ENCODE results near the gene NAP1L1.
A peak's percentile ranks its signal among the peaks of the same experiment; 100 is the strongest.

The NAP1L1 gene

DNA sequence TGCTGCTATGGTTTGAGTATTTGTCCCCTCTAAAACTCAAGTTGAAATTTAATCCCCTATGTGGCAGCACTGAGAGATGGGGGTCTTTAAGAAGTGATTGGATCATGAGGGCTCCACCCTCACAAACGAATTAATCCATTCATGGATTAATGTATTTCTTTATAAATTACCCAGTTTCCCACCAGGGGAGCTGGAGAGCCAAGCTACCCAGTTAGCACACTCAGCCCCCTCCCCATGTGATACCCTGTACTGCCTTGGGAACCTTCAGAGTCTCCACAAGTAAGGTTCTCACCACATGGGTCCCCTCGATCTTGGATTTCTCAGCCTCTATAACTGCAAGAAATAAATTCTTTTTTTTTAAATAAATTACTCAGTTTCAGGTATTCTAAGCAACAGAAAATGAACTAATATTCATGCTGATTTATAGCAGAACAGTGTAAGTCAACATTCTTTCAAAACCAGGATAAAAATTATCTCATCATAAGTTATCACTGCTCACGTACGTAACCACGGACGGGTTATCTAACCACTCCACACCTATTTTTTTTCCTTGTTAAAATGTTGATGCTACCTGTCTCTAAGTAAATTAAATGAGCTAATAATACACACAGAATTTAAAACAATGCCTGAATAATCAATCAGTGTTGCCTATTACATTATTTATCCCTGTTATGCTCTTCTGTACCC lies 3.6 kb downstream of the NAP1L1 start:
- Histone ChIP-seq H2BK15ac (replicated peaks; ENCODE audit: low read depth) (no peak overlapping the region), H3K4me3 (ENCODE audit: low read length) (no peak overlapping the region), H3K4ac (ENCODE audit: low read depth, low read length) (no peak overlapping the region), H3K36me3 (ENCODE audit: control insufficient read depth, insufficient read depth, low read length) (no peaks in the 10 kb centered on the region), H3K27me3 (ENCODE audit: insufficient read depth, low read length, poor library complexity) (no peaks in the 10 kb centered on the region), H3K4me2 (ENCODE audit: low read length) (no peak overlapping the region), H3K27ac (ENCODE audit: low read depth, low read length) (no peak overlapping the region), H2BK120ac (ENCODE audit: low read depth, low read length) (no peak overlapping the region), H3K4me1 (ENCODE audit: control insufficient read depth, low read depth, low read length) (peaks cover 7% of the 10 kb centered on the region), H2AK5ac (ENCODE audit: low read length) (no peak overlapping the region), H3K79me1 (ENCODE audit: low read length) (no peaks in the 10 kb centered on the region), H2BK5ac (ENCODE audit: low read length) (no peak overlapping the region), H4K5ac (ENCODE audit: low read length) (no peak overlapping the region), H4K8ac (ENCODE audit: low read depth, low read length) (no peak overlapping the region), H3K18ac (ENCODE audit: low read length) (no peak overlapping the region), H3K79me2 (ENCODE audit: control insufficient read depth, insufficient read depth, low read length) (peaks cover 78% of the 10 kb centered on the region), H3K9ac (ENCODE audit: low read length) (no peak overlapping the region), H3K23ac (ENCODE audit: low read length) (no peak overlapping the region), H3K56ac (ENCODE audit: low read length) (no peak overlapping the region)
- DNase-seq = peak; percentile 77
- WGBS (ENCODE audit: extremely low coverage, insufficient coverage, low lambda C conversion rate) = no CpG with 5 or more reads among the region's 6 CpGs

GRCh38 chr12:76080017-76080728 lies 4.3 kb downstream of the NAP1L1 start:
- no peak overlapping the region for H2BK5ac ChIP-seq (ENCODE audit: low read length)
- no peak overlapping the region for H3K4ac ChIP-seq (ENCODE audit: low read depth, low read length)
- no peak overlapping the region for H2AK5ac ChIP-seq (ENCODE audit: low read length)
- H3K27ac ChIP-seq (ENCODE audit: low read depth, low read length) = no peak overlapping the region
- no peak overlapping the region for H3K23ac ChIP-seq (ENCODE audit: low read length)
- H3K36me3 ChIP-seq (ENCODE audit: control insufficient read depth, insufficient read depth, low read length) = no peaks in the 10 kb centered on the region
- H4K8ac ChIP-seq (ENCODE audit: low read depth, low read length) = no peak overlapping the region
- no peak overlapping the region for H3K9ac ChIP-seq (ENCODE audit: low read length)
- peaks cover 4% of the 10 kb centered on the region for H3K4me1 ChIP-seq (ENCODE audit: control insufficient read depth, low read depth, low read length)
- no peak overlapping the region for H2BK15ac ChIP-seq (replicated peaks; ENCODE audit: low read depth)
- no peak overlapping the region for H3K4me3 ChIP-seq (ENCODE audit: low read length)
- DNase-seq = no peak
- no peaks in the 10 kb centered on the region for H3K79me1 ChIP-seq (ENCODE audit: low read length)
- no peak overlapping the region for H3K4me2 ChIP-seq (ENCODE audit: low read length)
- H4K5ac ChIP-seq (ENCODE audit: low read length) = no peak overlapping the region
- WGBS (ENCODE audit: extremely low coverage, insufficient coverage, low lambda C conversion rate) = no CpG with 5 or more reads among the region's 2 CpGs
- H3K18ac ChIP-seq (ENCODE audit: low read length) = no peak overlapping the region
- H3K56ac ChIP-seq (ENCODE audit: low read length) = no peak overlapping the region
- H2BK120ac ChIP-seq (ENCODE audit: low read depth, low read length) = no peak overlapping the region
- peaks cover 82% of the 10 kb centered on the region for H3K79me2 ChIP-seq (ENCODE audit: control insufficient read depth, insufficient read depth, low read length)
- H3K27me3 ChIP-seq (ENCODE audit: insufficient read depth, low read length, poor library complexity) = no peaks in the 10 kb centered on the region

- Histone ChIP-seq H3K18ac (ENCODE audit: low read length) (no peak overlapping the region), H3K9ac (ENCODE audit: low read length) (no peak overlapping the region), H3K4me3 (ENCODE audit: low read length) (no peak overlapping the region), H3K36me3 (ENCODE audit: control insufficient read depth, insufficient read depth, low read length) (no peaks in the 10 kb centered on the region), H3K79me2 (ENCODE audit: control insufficient read depth, insufficient read depth, low read length) (peaks cover 87% of the 10 kb centered on the region), H3K4ac (ENCODE audit: low read depth, low read length) (no peak overlapping the region), H3K4me1 (ENCODE audit: control insufficient read depth, low read depth, low read length) (peaks cover 4% of the 10 kb centered on the region), H3K4me2 (ENCODE audit: low read length) (no peak overlapping the region), H2BK120ac (ENCODE audit: low read depth, low read length) (no peak overlapping the region), H3K79me1 (ENCODE audit: low read length) (no peaks in the 10 kb centered on the region), H2BK15ac (replicated peaks; ENCODE audit: low read depth) (no peak overlapping the region), H3K27me3 (ENCODE audit: insufficient read depth, low read length, poor library complexity) (no peaks in the 10 kb centered on the region), H2AK5ac (ENCODE audit: low read length) (no peak overlapping the region), H3K56ac (ENCODE audit: low read length) (no peak overlapping the region), H3K27ac (ENCODE audit: low read depth, low read length) (no peak overlapping the region), H2BK5ac (ENCODE audit: low read length) (no peak overlapping the region), H4K8ac (ENCODE audit: low read depth, low read length) (no peak overlapping the region), H4K5ac (ENCODE audit: low read length) (no peak overlapping the region), H3K23ac (ENCODE audit: low read length) (no peak overlapping the region)
- no CpG with 5 or more reads among the region's 2 CpGs for WGBS (ENCODE audit: extremely low coverage, insufficient coverage, low lambda C conversion rate)
- DNase-seq = no peak
Measured at GRCh38 chr12:76078748-76079147, 5.7 kb downstream of the NAP1L1 start.

DNA sequence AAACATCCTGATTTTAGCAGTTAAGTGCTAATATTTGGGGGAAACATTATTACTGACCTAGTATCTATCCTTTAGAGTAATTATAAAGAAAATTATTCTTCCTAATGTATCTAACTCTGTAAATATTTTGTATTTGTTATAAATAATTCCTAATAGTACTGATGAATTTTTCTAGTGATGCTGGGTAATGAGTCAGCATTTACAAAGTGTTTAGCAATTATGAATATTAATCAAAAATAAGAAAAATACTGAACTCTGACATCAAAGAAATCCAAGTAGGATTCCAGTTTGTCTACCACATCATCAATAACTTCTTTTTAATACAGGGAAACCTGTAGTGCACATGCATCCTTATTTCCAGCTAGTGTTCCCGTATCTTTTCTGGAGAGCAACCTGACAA lies 9.0 kb downstream of the NAP1L1 start:
- no peak for DNase-seq
- no peak overlapping the region for H3K23ac ChIP-seq (ENCODE audit: low read length)
- H3K79me1 ChIP-seq (ENCODE audit: low read length) = no peaks in the 10 kb centered on the region
- no peak overlapping the region for H4K5ac ChIP-seq (ENCODE audit: low read length)
- no peaks in the 10 kb centered on the region for H3K36me3 ChIP-seq (ENCODE audit: control insufficient read depth, insufficient read depth, low read length)
- H3K4ac ChIP-seq (ENCODE audit: low read depth, low read length) = no peak overlapping the region
- peaks cover 87% of the 10 kb centered on the region for H3K79me2 ChIP-seq (ENCODE audit: control insufficient read depth, insufficient read depth, low read length)
- H2BK15ac ChIP-seq (replicated peaks; ENCODE audit: low read depth) = no peak overlapping the region
- no peak overlapping the region for H3K4me2 ChIP-seq (ENCODE audit: low read length)
- no peak overlapping the region for H3K9ac ChIP-seq (ENCODE audit: low read length)
- H3K4me1 ChIP-seq (ENCODE audit: control insufficient read depth, low read depth, low read length) = peaks cover 2% of the 10 kb centered on the region
- no peak overlapping the region for H2BK120ac ChIP-seq (ENCODE audit: low read depth, low read length)
- H3K56ac ChIP-seq (ENCODE audit: low read length) = no peak overlapping the region
- no peaks in the 10 kb centered on the region for H3K27me3 ChIP-seq (ENCODE audit: insufficient read depth, low read length, poor library complexity)
- no peak overlapping the region for H4K8ac ChIP-seq (ENCODE audit: low read depth, low read length)
- H2BK5ac ChIP-seq (ENCODE audit: low read length) = no peak overlapping the region
- no peak overlapping the region for H3K4me3 ChIP-seq (ENCODE audit: low read length)
- no peak overlapping the region for H3K18ac ChIP-seq (ENCODE audit: low read length)
- WGBS (ENCODE audit: extremely low coverage, insufficient coverage, low lambda C conversion rate) = no CpG with 5 or more reads among the region's 1 CpG
- H2AK5ac ChIP-seq (ENCODE audit: low read length) = no peak overlapping the region
- no peak overlapping the region for H3K27ac ChIP-seq (ENCODE audit: low read depth, low read length)

DNA sequence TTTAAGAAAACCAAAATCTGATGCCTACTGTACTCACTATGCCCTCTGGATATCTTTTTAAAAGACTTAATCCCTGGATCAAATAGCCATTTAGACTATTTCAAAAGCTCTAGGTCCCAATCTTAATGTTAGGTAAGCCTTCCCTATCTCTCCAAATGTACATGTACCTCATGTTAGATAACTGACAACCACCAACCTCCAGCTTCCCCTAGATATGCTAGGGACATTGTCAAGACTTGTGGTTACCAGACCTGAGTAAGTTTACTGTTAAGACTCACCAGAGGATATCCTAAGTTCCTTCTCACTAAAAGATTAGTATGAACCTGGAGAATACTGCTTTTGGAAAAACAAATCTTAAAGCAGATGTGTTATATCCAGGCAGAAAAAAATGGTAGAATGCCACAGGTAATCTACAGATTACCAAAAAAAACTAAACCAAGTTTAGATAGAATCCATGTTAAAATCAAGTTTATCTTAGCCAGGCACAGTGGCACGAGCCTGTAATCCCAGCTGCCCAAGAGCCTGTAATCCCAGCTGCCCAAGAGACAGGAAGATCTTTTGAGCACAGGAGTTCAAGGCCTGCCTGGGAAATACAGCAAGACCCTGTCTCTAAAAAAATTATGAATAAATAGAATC lies 9.7 kb downstream of the NAP1L1 start:
- H3K27ac ChIP-seq (ENCODE audit: low read depth, low read length) = no peak overlapping the region
- no peak overlapping the region for H4K5ac ChIP-seq (ENCODE audit: low read length)
- no peak overlapping the region for H2AK5ac ChIP-seq (ENCODE audit: low read length)
- no peak for DNase-seq
- H3K79me2 ChIP-seq (ENCODE audit: control insufficient read depth, insufficient read depth, low read length) = peaks cover 86% of the 10 kb centered on the region
- H3K18ac ChIP-seq (ENCODE audit: low read length) = no peak overlapping the region
- no peak overlapping the region for H3K4me2 ChIP-seq (ENCODE audit: low read length)
- H4K8ac ChIP-seq (ENCODE audit: low read depth, low read length) = no peak overlapping the region
- H3K27me3 ChIP-seq (ENCODE audit: insufficient read depth, low read length, poor library complexity) = no peaks in the 10 kb centered on the region
- no peaks in the 10 kb centered on the region for H3K36me3 ChIP-seq (ENCODE audit: control insufficient read depth, insufficient read depth, low read length)
- H2BK120ac ChIP-seq (ENCODE audit: low read depth, low read length) = no peak overlapping the region
- H3K9ac ChIP-seq (ENCODE audit: low read length) = no peak overlapping the region
- no peak overlapping the region for H3K23ac ChIP-seq (ENCODE audit: low read length)
- no peak overlapping the region for H2BK5ac ChIP-seq (ENCODE audit: low read length)
- H3K79me1 ChIP-seq (ENCODE audit: low read length) = no peaks in the 10 kb centered on the region
- no CpG with 5 or more reads among the region's 1 CpG for WGBS (ENCODE audit: extremely low coverage, insufficient coverage, low lambda C conversion rate)
- no peaks in the 10 kb centered on the region for H3K4me1 ChIP-seq (ENCODE audit: control insufficient read depth, low read depth, low read length)
- H3K4me3 ChIP-seq (ENCODE audit: low read length) = no peak overlapping the region
- H3K56ac ChIP-seq (ENCODE audit: low read length) = no peak overlapping the region
- no peak overlapping the region for H2BK15ac ChIP-seq (replicated peaks; ENCODE audit: low read depth)
- H3K4ac ChIP-seq (ENCODE audit: low read depth, low read length) = no peak overlapping the region
